HL-60 (cell line): ENCODE data around the gene RSU1.

Experiments
- DNase-seq, 2 experiments: peaks; one replicate each; pipeline ENCODE4 v3.0.0-alpha.2; 2010 to 2020; ENCODE audit warnings: low read depth in 1 of 2, low spot score in 1 of 2
- H3K27ac ChIP-seq: fragments of 250-450 bp; sonication (Bioruptor Pico); replicated peaks from 2 replicates; pipeline ENCODE4 v1.5.1; 2020; ENCODE audit warnings: mild to moderate bottlenecking, moderate library complexity
- H3K27me3 ChIP-seq: fragments of 250-450 bp; sonication (Bioruptor Pico); 2 replicates; pipeline ENCODE4 v1.5.1; 2021; ENCODE audit warnings: mild to moderate bottlenecking, moderate library complexity; ENCODE audit not compliant: insufficient read depth, poor library complexity, severe bottlenecking
- H3K4me3 ChIP-seq: replicated peaks from 2 replicates; pipeline ENCODE4 v1.5.1; 2011; ENCODE audit warnings: mild to moderate bottlenecking, control low read depth, low read length; ENCODE audit not compliant: insufficient read depth
- GABPA ChIP-seq: IDR thresholded peaks from 2 replicates; pipeline ENCODE4 v1.6.1; 2012; ENCODE audit warnings: low read depth
- POLR2AphosphoS5 ChIP-seq: IDR thresholded peaks from 2 replicates; pipeline ENCODE4 v1.6.1; 2012; ENCODE audit warnings: low read depth
- SPI1 ChIP-seq: IDR thresholded peaks from 2 replicates; pipeline ENCODE4 v1.6.1; 2012; ENCODE audit warnings: low read depth, mild to moderate bottlenecking, borderline replicate concordance
- TF ChIP-seq, protein P1 (sequence below): IDR thresholded peaks from 2 replicates; pipeline ENCODE4 v1.6.1; 2012; ENCODE audit warnings: low read depth; ENCODE audit not compliant: insufficient replicate concordance
- TF ChIP-seq, protein P2 (sequence below): IDR thresholded peaks from one replicate; pipeline ENCODE4 v1.5.1; 2011; ENCODE audit warnings: low read length, control low read depth, inconsistent platforms; ENCODE audit not compliant: insufficient read depth

Gene RSU1

DNA sequence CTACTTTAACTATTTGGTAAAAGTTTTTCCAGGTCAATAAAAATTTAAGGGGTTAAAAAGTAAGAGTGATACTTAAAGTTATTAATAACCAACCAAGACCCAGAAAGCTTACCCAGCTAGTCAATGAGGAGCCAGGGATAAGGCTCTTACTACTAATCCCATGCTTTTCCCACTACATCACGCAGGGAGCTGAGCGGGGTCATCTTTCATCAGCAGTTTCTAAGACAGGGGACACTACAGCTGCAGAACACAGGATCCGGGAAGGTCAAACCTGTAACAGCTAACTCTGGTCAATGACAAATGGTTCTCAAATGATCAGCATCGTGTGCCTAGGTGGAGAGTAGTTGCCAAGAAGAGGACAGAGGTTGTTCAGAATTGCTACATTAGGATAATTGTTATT, 65.1 kb downstream of the RSU1 start:
- H3K4me3 ChIP-seq = no peak overlapping the region
- DNase-seq = no peak
- TF ChIP-seq, protein P1, sequence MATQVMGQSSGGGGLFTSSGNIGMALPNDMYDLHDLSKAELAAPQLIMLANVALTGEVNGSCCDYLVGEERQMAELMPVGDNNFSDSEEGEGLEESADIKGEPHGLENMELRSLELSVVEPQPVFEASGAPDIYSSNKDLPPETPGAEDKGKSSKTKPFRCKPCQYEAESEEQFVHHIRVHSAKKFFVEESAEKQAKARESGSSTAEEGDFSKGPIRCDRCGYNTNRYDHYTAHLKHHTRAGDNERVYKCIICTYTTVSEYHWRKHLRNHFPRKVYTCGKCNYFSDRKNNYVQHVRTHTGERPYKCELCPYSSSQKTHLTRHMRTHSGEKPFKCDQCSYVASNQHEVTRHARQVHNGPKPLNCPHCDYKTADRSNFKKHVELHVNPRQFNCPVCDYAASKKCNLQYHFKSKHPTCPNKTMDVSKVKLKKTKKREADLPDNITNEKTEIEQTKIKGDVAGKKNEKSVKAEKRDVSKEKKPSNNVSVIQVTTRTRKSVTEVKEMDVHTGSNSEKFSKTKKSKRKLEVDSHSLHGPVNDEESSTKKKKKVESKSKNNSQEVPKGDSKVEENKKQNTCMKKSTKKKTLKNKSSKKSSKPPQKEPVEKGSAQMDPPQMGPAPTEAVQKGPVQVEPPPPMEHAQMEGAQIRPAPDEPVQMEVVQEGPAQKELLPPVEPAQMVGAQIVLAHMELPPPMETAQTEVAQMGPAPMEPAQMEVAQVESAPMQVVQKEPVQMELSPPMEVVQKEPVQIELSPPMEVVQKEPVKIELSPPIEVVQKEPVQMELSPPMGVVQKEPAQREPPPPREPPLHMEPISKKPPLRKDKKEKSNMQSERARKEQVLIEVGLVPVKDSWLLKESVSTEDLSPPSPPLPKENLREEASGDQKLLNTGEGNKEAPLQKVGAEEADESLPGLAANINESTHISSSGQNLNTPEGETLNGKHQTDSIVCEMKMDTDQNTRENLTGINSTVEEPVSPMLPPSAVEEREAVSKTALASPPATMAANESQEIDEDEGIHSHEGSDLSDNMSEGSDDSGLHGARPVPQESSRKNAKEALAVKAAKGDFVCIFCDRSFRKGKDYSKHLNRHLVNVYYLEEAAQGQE = no peak
- H3K27me3 ChIP-seq = no peaks in the 10 kb centered on the region
- H3K27ac ChIP-seq = no peak overlapping the region

DNA sequence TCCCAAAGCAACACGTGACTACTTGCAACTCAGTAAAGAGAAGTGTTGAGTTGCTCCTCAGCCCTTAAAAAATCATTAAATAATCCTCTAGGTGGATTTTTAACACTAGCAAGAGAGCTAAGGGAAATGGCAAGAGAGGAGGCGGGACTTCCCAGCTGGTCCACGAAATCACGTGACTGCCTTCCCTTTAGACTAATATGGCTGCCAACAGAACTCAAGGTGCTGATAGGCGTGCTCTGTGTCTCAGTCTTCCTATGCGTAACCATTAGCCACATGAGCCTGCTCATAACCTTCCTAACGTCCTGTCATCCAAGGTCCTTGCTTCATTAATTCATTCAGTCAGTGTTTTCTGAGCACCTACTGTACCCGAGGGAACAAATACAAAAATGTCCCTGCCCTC, 66.0 kb downstream of the RSU1 start:
- Histone ChIP-seq H3K27ac (no peak overlapping the region), H3K27me3 (no peaks in the 10 kb centered on the region), H3K4me3 (no peak overlapping the region)
- TF ChIP-seq, protein P2, sequence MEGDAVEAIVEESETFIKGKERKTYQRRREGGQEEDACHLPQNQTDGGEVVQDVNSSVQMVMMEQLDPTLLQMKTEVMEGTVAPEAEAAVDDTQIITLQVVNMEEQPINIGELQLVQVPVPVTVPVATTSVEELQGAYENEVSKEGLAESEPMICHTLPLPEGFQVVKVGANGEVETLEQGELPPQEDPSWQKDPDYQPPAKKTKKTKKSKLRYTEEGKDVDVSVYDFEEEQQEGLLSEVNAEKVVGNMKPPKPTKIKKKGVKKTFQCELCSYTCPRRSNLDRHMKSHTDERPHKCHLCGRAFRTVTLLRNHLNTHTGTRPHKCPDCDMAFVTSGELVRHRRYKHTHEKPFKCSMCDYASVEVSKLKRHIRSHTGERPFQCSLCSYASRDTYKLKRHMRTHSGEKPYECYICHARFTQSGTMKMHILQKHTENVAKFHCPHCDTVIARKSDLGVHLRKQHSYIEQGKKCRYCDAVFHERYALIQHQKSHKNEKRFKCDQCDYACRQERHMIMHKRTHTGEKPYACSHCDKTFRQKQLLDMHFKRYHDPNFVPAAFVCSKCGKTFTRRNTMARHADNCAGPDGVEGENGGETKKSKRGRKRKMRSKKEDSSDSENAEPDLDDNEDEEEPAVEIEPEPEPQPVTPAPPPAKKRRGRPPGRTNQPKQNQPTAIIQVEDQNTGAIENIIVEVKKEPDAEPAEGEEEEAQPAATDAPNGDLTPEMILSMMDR = no peak
- TF ChIP-seq POLR2AphosphoS5 (no peak), GABPA (no peak), SPI1 (no peak)
- TF ChIP-seq, protein P1 = no peak
- DNase-seq = no peak

DNA sequence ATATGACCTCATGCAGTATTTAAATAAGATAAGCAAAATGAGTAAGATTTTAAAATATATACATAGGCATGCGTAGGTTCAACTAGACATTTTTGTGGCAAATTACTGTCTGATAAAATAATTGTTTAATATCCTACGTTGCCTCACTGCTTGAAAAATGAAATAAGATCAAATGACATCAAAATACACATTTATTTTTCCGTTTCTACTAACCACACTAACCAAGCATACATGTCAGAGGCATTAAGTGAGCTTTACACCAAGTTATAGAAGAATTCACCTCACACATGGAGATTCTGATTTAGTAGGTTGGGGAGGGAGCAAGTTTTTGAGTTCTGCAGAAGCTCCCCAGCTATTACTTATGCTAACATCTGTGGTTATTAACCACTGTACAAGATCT, 66.8 kb downstream of the RSU1 start:
- DNase-seq = no peak
- no peak overlapping the region for H3K4me3 ChIP-seq
- no peak for TF ChIP-seq GABPA
- TF ChIP-seq, protein P1 = no peak
- TF ChIP-seq POLR2AphosphoS5 = no peak
- TF ChIP-seq, protein P2 = no peak
- TF ChIP-seq SPI1 = no peak
- H3K27ac ChIP-seq = no peak overlapping the region
- H3K27me3 ChIP-seq = no peaks in the 10 kb centered on the region

DNA sequence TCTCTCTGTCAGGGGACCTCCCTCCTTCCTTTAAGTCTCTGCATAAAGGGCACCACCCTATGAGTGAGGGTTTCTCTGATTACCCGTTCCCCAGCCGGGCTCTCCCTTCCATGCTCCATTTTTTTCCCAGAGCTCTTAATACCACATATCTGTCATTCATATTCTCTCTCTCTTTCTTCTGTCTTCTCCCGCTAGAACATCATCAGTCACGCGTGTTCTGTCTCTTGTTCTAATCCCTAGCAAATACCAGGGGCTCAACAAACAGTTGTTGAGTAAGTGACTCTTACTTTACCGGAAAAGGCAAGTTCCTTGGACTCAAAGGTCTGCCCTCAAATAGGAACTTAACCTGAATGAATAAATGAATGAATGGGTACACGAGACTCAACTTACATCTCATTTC, 68.5 kb downstream of the RSU1 start:
- Histone ChIP-seq H3K4me3 (no peak overlapping the region), H3K27ac (no peak overlapping the region), H3K27me3 (no peaks in the 10 kb centered on the region)
- TF ChIP-seq GABPA = no peak
- TF ChIP-seq SPI1 = no peak
- TF ChIP-seq, protein P2 = no peak
- TF ChIP-seq, protein P1 = no peak
- TF ChIP-seq POLR2AphosphoS5 = no peak
- DNase-seq = no peak
